H1 (cell line): ENCODE data around the gene SLC8A1. TPM values are rescaled to one million over a fixed set of nuclear protein-coding genes. Genes with fewer than 3 reads are reported as not detected.

ENCODE experiments used
- CTCF ChIA-PET: fragments of 300-600 bp; sonication (Branson Sonifier 250); formaldehyde crosslinking; loops from one replicate; lab custom pipeline; 2021; ENCODE audit not compliant: partially characterized antibody; lab: Charles Lee
- POLR2A ChIA-PET: fragments of 300-600 bp; sonication (Branson Sonifier 250); formaldehyde crosslinking; loops from one replicate; lab custom pipeline; 2021; ENCODE audit warnings: inconsistent platforms; ENCODE audit not compliant: partially characterized antibody; lab: Charles Lee
- DNase-seq, 2 experiments: peaks; one replicate each; pipeline versions ENCODE4 v3.0.0 to v3.0.0-alpha.2; 2010 to 2022; ENCODE audit warnings: low spot score in 2 of 2, low read depth in 1 of 2, mixed read lengths in 1 of 2
- FAIRE-seq: peaks from 2 replicates; lab custom pipeline; 2011; peaks lifted over from hg19 to GRCh38; lab: Jason Lieb, UNC
- H2AFZ ChIP-seq: 2 replicates; pipeline ENCODE4 v1.8.1; 2012; ENCODE audit warnings: low read length, inconsistent platforms
- H2AK5ac ChIP-seq: 2 replicates; pipeline ENCODE4 v1.6.1; 2013; ENCODE audit warnings: low read depth, low read length
- H2BK120ac ChIP-seq: replicated peaks from 2 replicates; pipeline ENCODE3; 2013; ENCODE audit warnings: low read depth, low read length, inconsistent platforms
- H2BK12ac ChIP-seq: 2 replicates; pipeline ENCODE4 v1.6.1; 2013; ENCODE audit warnings: low read depth, low read length
- H2BK15ac ChIP-seq: 2 replicates; pipeline ENCODE4 v1.6.1; 2013; ENCODE audit warnings: low read length
- H2BK20ac ChIP-seq: 2 replicates; pipeline ENCODE4 v1.6.1; 2013; ENCODE audit warnings: low read length
- H2BK5ac ChIP-seq: 2 replicates; pipeline ENCODE4 v1.6.1; 2013; ENCODE audit warnings: low read depth, low read length
- H3K14ac ChIP-seq: 2 replicates; pipeline ENCODE4 v1.6.1; 2013; ENCODE audit warnings: inconsistent platforms; ENCODE audit not compliant: insufficient read length
- H3K18ac ChIP-seq: 2 replicates; pipeline ENCODE4 v1.6.1; 2013; ENCODE audit warnings: low read length; ENCODE audit errors: extremely low read depth
- H3K23ac ChIP-seq: 2 replicates; pipeline ENCODE4 v1.6.1; 2013; ENCODE audit warnings: inconsistent platforms; ENCODE audit not compliant: insufficient read length
- H3K23me2 ChIP-seq: 2 replicates; pipeline ENCODE4 v1.6.1; 2013; ENCODE audit warnings: low read depth, low read length
- H3K27ac ChIP-seq: 2 replicates; pipeline ENCODE4 v1.6.1; 2011; ENCODE audit warnings: low read depth, low read length, inconsistent platforms
- H3K27me3 ChIP-seq, 4 experiments: replicated peaks in 1 of 4; 1 replicate in 1 of 4; 2 replicates in 3 of 4; pipeline versions ENCODE4 v1.6.1 to v1.8.1; 2011 to 2013; ENCODE audit warnings: low read length in 3 of 4, mild to moderate bottlenecking in 3 of 4, inconsistent platforms in 2 of 4, mixed read lengths in 2 of 4, moderate library complexity in 1 of 4; ENCODE audit not compliant: control insufficient read depth in 3 of 4, insufficient read depth in 3 of 4; ENCODE audit errors: extremely low read depth in 1 of 4
- H3K36me3 ChIP-seq, 4 experiments: 2 replicates each; pipeline versions ENCODE4 v1.6.1 to v1.8.1; 2011 to 2013; ENCODE audit warnings: mild to moderate bottlenecking in 4 of 4, low read length in 3 of 4, moderate library complexity in 2 of 4, control low read depth in 1 of 4, inconsistent platforms in 1 of 4; ENCODE audit not compliant: insufficient read depth in 4 of 4, control insufficient read depth in 2 of 4
- H3K4ac ChIP-seq: replicated peaks from 2 replicates; pipeline ENCODE3; 2013; ENCODE audit warnings: low read length, low read depth, mixed read lengths, inconsistent platforms; ENCODE audit not compliant: insufficient read length
- H3K4me1 ChIP-seq, 4 experiments: replicated peaks in 1 of 4; 1 replicate in 1 of 4; 2 replicates in 3 of 4; pipeline versions ENCODE4 v1.6.1 to v1.8.1; 2011 to 2013; ENCODE audit warnings: low read length in 3 of 4, inconsistent platforms in 2 of 4, mixed read lengths in 1 of 4; ENCODE audit not compliant: insufficient read depth in 4 of 4, control insufficient read depth in 3 of 4
- H3K4me2 ChIP-seq, 2 experiments: 2 replicates each; pipeline versions ENCODE4 v1.6.1 to v1.8.1; 2011 to 2013; ENCODE audit warnings: low read depth in 2 of 2, low read length in 2 of 2, control low read depth in 1 of 2, inconsistent platforms in 1 of 2, mild to moderate bottlenecking in 1 of 2; ENCODE audit not compliant: insufficient read depth in 1 of 2
- H3K4me3 ChIP-seq, 4 experiments: fragments of 200-600, 300-600 bp in 1 of 4; sonication (generic), shearing (Covaris generic), sonication (Bioruptor Twin) in 1 of 4; 2 replicates each; pipeline versions ENCODE4 v1.5.1 to v1.8.1; 2011 to 2016; ENCODE audit warnings: low read length in 4 of 4, low read depth in 3 of 4, control low read depth in 2 of 4, inconsistent platforms in 2 of 4, mild to moderate bottlenecking in 2 of 4, mixed read lengths in 1 of 4, moderate library complexity in 1 of 4; ENCODE audit not compliant: insufficient read depth in 2 of 4; ENCODE audit errors: extremely low read depth in 1 of 4
- H3K56ac ChIP-seq: replicated peaks from 2 replicates; pipeline ENCODE3; 2013; ENCODE audit warnings: low read depth, mild to moderate bottlenecking, mixed read lengths, low read length, inconsistent platforms; ENCODE audit not compliant: insufficient read length
- H3K79me1 ChIP-seq: 2 replicates; pipeline ENCODE4 v1.6.1; 2013; ENCODE audit warnings: low read depth, low read length, control low read depth
- H3K79me2 ChIP-seq, 2 experiments: 2 replicates each; pipeline versions ENCODE4 v1.6.1 to v1.8.1; 2012 to 2013; ENCODE audit warnings: low read length in 2 of 2, mild to moderate bottlenecking in 2 of 2, inconsistent platforms in 1 of 2; ENCODE audit not compliant: insufficient read depth in 2 of 2, control insufficient read depth in 1 of 2
- H3K9ac ChIP-seq, 4 experiments: replicated peaks in 1 of 4; 1 replicate in 1 of 4; 2 replicates in 3 of 4; pipeline versions ENCODE4 v1.6.1 to v1.8.1; 2011 to 2013; ENCODE audit warnings: low read depth in 3 of 4, low read length in 3 of 4, control low read depth in 2 of 4, mild to moderate bottlenecking in 2 of 4, moderate library complexity in 2 of 4, inconsistent platforms in 1 of 4; ENCODE audit errors: extremely low read depth in 1 of 4
- H3K9me3 ChIP-seq, 2 experiments: 2 replicates each; pipeline versions ENCODE4 v1.6.1 to v1.8.1; 2012 to 2013; ENCODE audit warnings: mild to moderate bottlenecking in 2 of 2, moderate library complexity in 2 of 2, control low read depth in 1 of 2, inconsistent platforms in 1 of 2, low read depth in 1 of 2, low read length in 1 of 2, mixed read lengths in 1 of 2; ENCODE audit not compliant: insufficient read depth in 2 of 2
- H4K20me1 ChIP-seq, 2 experiments: replicated peaks in 1 of 2; 2 replicates each; pipeline versions ENCODE3 to v1.8.1; 2011 to 2013; ENCODE audit warnings: inconsistent platforms in 2 of 2, low read length in 2 of 2, mild to moderate bottlenecking in 1 of 2; ENCODE audit not compliant: insufficient read depth in 2 of 2, control insufficient read depth in 1 of 2
- H4K5ac ChIP-seq: 2 replicates; pipeline ENCODE4 v1.6.1; 2013; ENCODE audit warnings: low read length, low read depth, mixed read lengths, inconsistent platforms; ENCODE audit not compliant: insufficient read length
- H4K8ac ChIP-seq: 2 replicates; pipeline ENCODE4 v1.8.0; 2013; ENCODE audit warnings: mild to moderate bottlenecking, moderate library complexity, low read length, inconsistent platforms; ENCODE audit not compliant: insufficient read depth; ENCODE audit errors: extremely low read depth
- H4K91ac ChIP-seq: replicated peaks from 2 replicates; pipeline ENCODE3; 2013; ENCODE audit warnings: low read length, mixed read lengths, inconsistent platforms; ENCODE audit not compliant: insufficient read length
- ASH2L ChIP-seq: fragments of 200-600, 300-600 bp; sonication (generic); IDR thresholded peaks from one replicate; pipeline ENCODE4 v1.7.1; 2017; ENCODE audit warnings: low read length
- EP300 ChIP-seq, 2 experiments: IDR thresholded peaks; 1 replicate in 1 of 2; 2 replicates in 1 of 2; pipeline ENCODE4 v1.6.1; 2011 to 2012; ENCODE audit warnings: low read depth in 2 of 2, low read length in 2 of 2, mild to moderate bottlenecking in 2 of 2, borderline replicate concordance in 1 of 2, inconsistent platforms in 1 of 2, moderate library complexity in 1 of 2
- HDAC6 ChIP-seq: IDR thresholded peaks from one replicate; pipeline ENCODE4 v1.7.1; 2012; ENCODE audit warnings: low read depth, mild to moderate bottlenecking, inconsistent platforms, low read length, moderate library complexity
- NRF1 ChIP-seq: IDR thresholded peaks from 2 replicates; pipeline ENCODE4 v1.6.1; 2011; ENCODE audit warnings: mild to moderate bottlenecking, low read depth, low read length, improper control_type of control experiment
- POLR2AphosphoS5 ChIP-seq: IDR thresholded peaks from 2 replicates; pipeline ENCODE4 v1.6.1; 2011; ENCODE audit warnings: low read depth, low read length
- SP2 ChIP-seq: IDR thresholded peaks from 2 replicates; pipeline ENCODE4 v1.6.1; 2012; ENCODE audit warnings: mild to moderate bottlenecking, low read length, inconsistent platforms
- TAF1 ChIP-seq: IDR thresholded peaks from 2 replicates; pipeline ENCODE4 v1.6.1; 2011; ENCODE audit warnings: mild to moderate bottlenecking, low read depth, low read length
- WGBS, 2 experiments: shearing (Covaris generic) in 1 of 2; methylation state at CpG; one replicate each; pipeline versions ENCODE4 v1.1.6 to v1.1.7; 2013 to 2015; ENCODE audit warnings: low lambda C conversion rate in 2 of 2, mixed read lengths in 2 of 2, inconsistent platforms in 1 of 2, low coverage in 1 of 2, missing lambda C conversion rate in 1 of 2; ENCODE audit not compliant: insufficient replicate concordance in 2 of 2, insufficient coverage in 1 of 2, insufficient read length in 1 of 2; ENCODE audit errors: extremely low coverage in 1 of 2, missing lambda C conversion rate in 1 of 2; 5-methylcytosine and 5-hydroxymethylcytosine counted together
- polyA plus RNA-seq, 7 experiments: library from polyadenylated mRNA; depleted of rRNA in 3 of 7; stranded (reverse) in 5 of 7; unstranded in 2 of 7; fragments of >200 nt in 5 of 7; fragments of 200-250 nt in 2 of 7; gene quantifications; 1 replicate in 5 of 7; 2 replicates in 1 of 7; 4 replicates in 1 of 7; pipeline versions ENCODE4 v1.2.1 to v1.2.3, GENCODE V29; 2011 to 2013; ENCODE audit warnings: missing spikeins in 2 of 7, mixed read lengths in 2 of 7
- total RNA-seq: library from RNA; stranded (reverse); fragmentation: NEBNext Ultra II Directional; extraction: Animal tissue kit (Norgen Biotek cat#: 25700); gene quantifications from 2 replicates; pipeline ENCODE4 v1.2.1, GENCODE V29; 2021
- TF ChIP-seq, protein P1 (sequence below): IDR thresholded peaks from 2 replicates; pipeline ENCODE4 v1.6.1; 2012; ENCODE audit warnings: inconsistent platforms

Gene SLC8A1
- total and polyA plus RNA-seq, 2 of the 8 experiments (the other 6 are each of a cell fraction or from before 2014, with no cell fraction given) = 0.68 to 3.6 TPM

DNA sequence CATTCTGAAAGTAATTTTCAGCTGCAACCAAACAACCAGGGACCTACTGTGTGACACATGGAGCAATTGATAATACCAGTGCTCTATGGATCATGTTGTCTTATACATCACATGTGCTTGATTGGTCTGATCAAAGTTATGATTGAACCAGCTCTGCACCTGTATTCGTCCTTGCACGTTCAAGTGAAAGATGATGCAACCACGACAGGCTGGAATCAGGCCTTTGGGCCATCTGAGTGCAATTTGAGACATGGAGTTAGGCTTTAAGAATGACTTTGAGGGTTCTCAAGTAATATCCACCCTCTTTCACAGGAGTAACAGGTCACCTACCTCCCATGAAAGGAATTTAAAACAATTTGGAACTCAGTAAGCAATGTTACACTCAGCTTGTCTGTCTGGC lies 165.2 kb downstream of the SLC8A1 start:
- no peak overlapping the region for H4K8ac ChIP-seq
- H3K36me3 ChIP-seq = no peaks in the 10 kb centered on the region
- H2BK15ac ChIP-seq = no peak overlapping the region
- H3K56ac ChIP-seq = no peak overlapping the region
- H3K4me3 ChIP-seq = no peak overlapping the region
- no peak overlapping the region for H4K91ac ChIP-seq
- POLR2A ChIA-PET = no interaction called here
- H4K20me1 ChIP-seq = no peaks in the 10 kb centered on the region
- no peak for FAIRE-seq
- H2BK120ac ChIP-seq = no peak overlapping the region
- H3K9me3 ChIP-seq = no peaks in the 10 kb centered on the region
- H3K23ac ChIP-seq = no peak overlapping the region
- no peak overlapping the region for H3K18ac ChIP-seq
- 86% methylated on average over 3 of the region's 3 CpGs; no CpG with 5 or more reads in 1 of the 2 experiments for WGBS, 2 experiments
- H2BK12ac ChIP-seq = no peak overlapping the region
- H3K4me1 ChIP-seq = no peaks in the 10 kb centered on the region
- no peak overlapping the region for H2BK5ac ChIP-seq
- no peak overlapping the region for H3K4me2 ChIP-seq
- H3K9ac ChIP-seq = no peak overlapping the region
- no peak overlapping the region for H2BK20ac ChIP-seq
- no peak overlapping the region for H2AK5ac ChIP-seq
- H3K14ac ChIP-seq = no peak overlapping the region
- no peaks in the 10 kb centered on the region for H3K27me3 ChIP-seq
- no peak for DNase-seq
- H4K5ac ChIP-seq = no peak overlapping the region
- H3K4ac ChIP-seq = no peak overlapping the region
- H2AFZ ChIP-seq = no peak overlapping the region
- H3K79me2 ChIP-seq = no peaks in the 10 kb centered on the region
- H3K79me1 ChIP-seq = no peaks in the 10 kb centered on the region
- H3K23me2 ChIP-seq = no peaks in the 10 kb centered on the region
- CTCF ChIA-PET = interaction anchor here (0.9 kb wide), 1 partner anchor 340 kb away, joined by 3 read pairs; no protein-coding TSS in a partner anchor
- H3K27ac ChIP-seq = no peak overlapping the region
- TF ChIP-seq, protein P1, sequence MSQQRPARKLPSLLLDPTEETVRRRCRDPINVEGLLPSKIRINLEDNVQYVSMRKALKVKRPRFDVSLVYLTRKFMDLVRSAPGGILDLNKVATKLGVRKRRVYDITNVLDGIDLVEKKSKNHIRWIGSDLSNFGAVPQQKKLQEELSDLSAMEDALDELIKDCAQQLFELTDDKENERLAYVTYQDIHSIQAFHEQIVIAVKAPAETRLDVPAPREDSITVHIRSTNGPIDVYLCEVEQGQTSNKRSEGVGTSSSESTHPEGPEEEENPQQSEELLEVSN = no peak
- TF ChIP-seq TAF1 = no peak
- TF ChIP-seq POLR2AphosphoS5 = no peak
- TF ChIP-seq NRF1 = no peak
- TF ChIP-seq EP300 (IDR thresholded peaks at IDR 0.05; ENCODE audit: borderline replicate concordance in 1 of 2, low read depth in 2 of 2, low read length in 2 of 2) = no peak
- no peak for TF ChIP-seq HDAC6
- no peak for TF ChIP-seq SP2
- no peak for TF ChIP-seq ASH2L
